Measurements from ENCODE around the gene GPSM3.
"Not testable (repeated sequence)": the region's sequence is repeated elsewhere in the genome, so short reads cannot be mapped to it uniquely, and the experiment has no call there.

Gene GPSM3

DNA sequence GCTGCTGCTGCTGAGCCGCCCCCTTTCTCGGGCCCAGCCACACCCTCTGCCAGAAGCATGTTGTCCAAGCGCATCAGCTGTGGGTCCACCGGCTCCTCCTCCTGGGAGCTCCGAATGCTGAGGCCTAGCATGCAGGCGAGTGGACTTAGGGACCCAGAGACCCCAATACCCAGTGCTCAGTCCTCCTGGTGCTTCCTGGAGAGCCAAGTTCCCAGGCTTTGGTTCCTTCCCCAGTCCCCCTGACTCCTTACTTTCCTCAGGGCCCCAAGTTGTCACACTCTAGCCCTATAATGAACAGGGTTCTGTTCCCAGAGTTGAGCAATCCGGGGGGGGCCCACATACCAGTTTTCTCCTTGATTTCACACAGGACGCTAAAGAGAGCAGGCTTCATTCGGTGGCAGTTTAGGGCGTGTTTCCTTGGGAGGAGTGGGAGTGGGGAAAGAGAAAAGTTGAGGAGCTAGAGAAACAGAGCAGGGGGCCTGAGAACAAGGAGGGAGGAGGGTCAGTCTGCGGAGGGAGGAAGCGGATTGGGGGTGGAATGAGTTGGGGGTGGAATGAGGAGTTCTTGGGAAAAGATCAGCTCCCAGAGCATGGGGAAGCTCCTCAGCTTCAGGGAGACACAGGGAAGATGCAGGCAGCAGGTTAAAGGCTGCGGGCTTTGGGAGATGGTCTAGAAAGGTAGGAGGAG is 3.9 kb downstream of the GPSM3 start:
- Histone ChIP-seq H3K27ac (ENCODE audit: low read depth in 2 of 2, low read length in 2 of 2) (peak overlapping the region; percentile 91 to 95), H3K4me1 (ENCODE audit: control insufficient read depth in 2 of 2, insufficient read depth in 2 of 2, low read length in 2 of 2) (peaks cover 35 to 36% of the 10 kb centered on the region in 2 donors)

DNA sequence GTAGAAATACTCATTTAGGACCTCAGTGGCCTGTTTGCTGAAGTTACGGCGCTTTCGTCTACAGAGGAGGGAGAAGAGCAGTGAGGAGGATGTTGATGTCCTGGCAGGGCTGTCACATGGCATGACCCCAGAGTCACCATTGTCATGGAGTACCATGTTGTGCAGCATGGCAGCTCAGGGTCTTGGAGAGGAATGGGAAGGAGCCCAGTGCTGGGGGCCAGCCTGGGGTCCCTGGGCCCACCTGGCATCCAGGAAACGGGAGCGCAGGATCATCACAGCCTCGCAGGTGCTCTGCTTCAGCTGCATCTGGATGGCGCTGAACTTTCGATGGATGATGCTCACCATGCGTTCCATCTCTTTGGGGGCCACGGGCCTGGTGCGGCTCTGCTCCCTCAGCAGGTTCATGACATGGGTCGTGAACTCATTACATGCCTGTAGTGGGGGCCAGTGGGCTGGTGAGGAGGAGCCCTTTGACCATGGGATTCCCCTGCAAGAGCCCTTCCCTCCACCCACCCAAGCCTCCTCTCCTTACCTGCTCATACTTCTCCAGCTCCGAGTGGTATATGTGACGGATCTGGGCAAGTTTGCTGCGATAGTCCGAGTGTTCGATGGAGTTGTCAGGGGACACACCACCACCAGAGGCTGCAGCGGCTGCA is 4.6 kb downstream of the GPSM3 start:
- peaks cover 12 to 27% of the 10 kb centered on the region in 2 donors for H3K36me3 ChIP-seq (ENCODE audit: control insufficient read depth in 2 of 2, insufficient read depth in 2 of 2, low read length in 2 of 2)
- H3K4me1 ChIP-seq (ENCODE audit: control insufficient read depth in 2 of 2, insufficient read depth in 2 of 2, low read length in 2 of 2), result peaks cover 33% of the 10 kb centered on the region in 2 donors
- not testable (repeated sequence) for H3K9me3 ChIP-seq (ENCODE audit: control insufficient read depth in 2 of 2, low read length in 2 of 2); H3K27me3 ChIP-seq (ENCODE audit: control insufficient read depth in 2 of 2, insufficient read depth in 2 of 2, low read length in 2 of 2); H3K9ac ChIP-seq (ENCODE audit: low read depth in 1 of 2, low read length in 2 of 2); H3K4me3 ChIP-seq (ENCODE audit: low read length in 2 of 2)
- peak overlapping the region in 1 of 2 donors; percentile 95 for H3K27ac ChIP-seq (ENCODE audit: low read depth in 2 of 2, low read length in 2 of 2)

More for the DNA sequence above, 3.9 kb downstream of the GPSM3 start:
- H3K27me3 ChIP-seq (ENCODE audit: control insufficient read depth in 2 of 2, insufficient read depth in 2 of 2, low read length in 2 of 2), result no peaks in the 10 kb centered on the region
- peaks cover 5 to 24% of the 10 kb centered on the region in 2 donors for H3K36me3 ChIP-seq (ENCODE audit: control insufficient read depth in 2 of 2, insufficient read depth in 2 of 2, low read length in 2 of 2)
- peak overlapping the region; percentile 76 to 81 for H3K9ac ChIP-seq (ENCODE audit: low read depth in 1 of 2, low read length in 2 of 2)
- H3K4me3 ChIP-seq (ENCODE audit: low read length in 2 of 2), result peak overlapping the region; percentile 76 to 87
- H3K9me3 ChIP-seq (ENCODE audit: control insufficient read depth in 2 of 2, low read length in 2 of 2), result no peaks in the 10 kb centered on the region

DNA sequence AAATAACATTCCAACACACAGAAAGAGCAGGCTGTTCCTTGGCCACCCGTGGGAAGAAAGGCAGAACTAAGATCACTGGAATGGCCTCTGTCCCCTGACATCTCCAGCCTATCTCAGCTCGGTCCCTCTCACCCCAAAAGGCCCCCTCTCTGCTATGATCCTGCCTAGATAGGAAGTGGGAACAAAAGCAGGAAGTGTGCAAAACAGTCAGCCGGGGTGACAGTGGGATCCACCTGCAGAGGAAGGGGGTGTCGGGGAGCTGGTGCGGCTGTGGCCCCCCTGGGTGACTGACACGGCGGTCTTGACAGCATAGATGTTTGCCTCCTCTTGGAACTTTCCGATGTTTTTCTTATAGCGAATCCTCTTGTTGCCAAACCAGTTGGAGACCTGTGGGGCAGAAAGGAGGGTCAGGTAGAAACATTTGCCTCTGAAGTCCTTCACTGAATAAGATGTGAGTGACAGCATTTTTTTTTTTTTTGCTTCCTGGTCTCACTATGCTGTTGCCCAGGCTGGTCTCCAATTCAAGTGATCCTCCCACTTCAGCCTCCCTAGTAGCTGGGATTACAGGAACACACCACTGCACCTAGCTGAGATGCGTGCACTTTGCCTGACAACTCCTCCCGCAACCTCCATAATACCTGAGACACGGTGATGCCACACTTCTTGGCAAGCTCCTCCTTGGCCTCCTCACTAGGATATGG is 5.3 kb downstream of the GPSM3 start:
- peaks cover 27 to 28% of the 10 kb centered on the region in 2 donors for H3K4me1 ChIP-seq (ENCODE audit: control insufficient read depth in 2 of 2, insufficient read depth in 2 of 2, low read length in 2 of 2)
- no peaks in the 10 kb centered on the region for H3K9me3 ChIP-seq (ENCODE audit: control insufficient read depth in 2 of 2, low read length in 2 of 2)
- H3K36me3 ChIP-seq (ENCODE audit: control insufficient read depth in 2 of 2, insufficient read depth in 2 of 2, low read length in 2 of 2), result peaks cover 12 to 34% of the 10 kb centered on the region in 2 donors
- peak overlapping the region in 1 of 2 donors; percentile 43 for H3K27ac ChIP-seq (ENCODE audit: low read depth in 2 of 2, low read length in 2 of 2)
- H3K27me3 ChIP-seq (ENCODE audit: control insufficient read depth in 2 of 2, insufficient read depth in 2 of 2, low read length in 2 of 2), result no peaks in the 10 kb centered on the region
- H3K9ac ChIP-seq (ENCODE audit: low read depth in 1 of 2, low read length in 2 of 2), result no peak overlapping the region
- no peak overlapping the region for H3K4me3 ChIP-seq (ENCODE audit: low read length in 2 of 2)

DNA sequence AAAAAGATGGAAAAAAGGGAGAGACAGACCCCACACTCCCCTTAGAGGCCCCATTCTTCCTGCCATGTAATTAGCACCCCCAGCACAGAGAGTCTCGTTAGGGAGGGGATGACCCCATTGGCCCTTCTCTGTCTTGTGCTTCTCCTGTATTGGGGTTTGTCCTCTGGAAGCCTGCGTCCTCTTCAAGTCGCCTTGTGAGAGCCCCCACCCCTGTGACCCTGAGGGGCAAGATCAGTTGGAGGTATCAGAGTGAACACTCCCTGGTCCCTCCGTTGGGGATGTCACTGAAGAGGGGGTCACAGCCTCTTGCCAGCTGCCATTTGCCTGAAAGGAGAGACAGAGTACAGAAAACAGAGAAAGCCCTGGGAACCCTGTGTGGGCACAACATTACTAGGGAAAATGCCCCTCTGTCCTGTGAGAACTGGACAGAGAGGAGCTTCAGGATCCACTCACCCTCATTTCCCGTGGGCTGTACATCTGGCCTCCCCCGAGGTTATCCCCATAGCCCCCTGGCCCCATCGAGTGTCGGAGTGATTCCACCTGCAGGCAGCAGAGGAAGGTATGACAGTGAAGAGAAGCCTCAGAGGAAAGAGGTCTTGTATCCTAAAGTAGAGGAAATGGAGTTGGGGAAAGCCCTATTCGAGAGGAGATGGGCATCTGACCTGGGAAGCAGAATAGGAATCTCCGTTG is 6.1 kb downstream of the GPSM3 start:
- Histone ChIP-seq H3K4me1 (ENCODE audit: control insufficient read depth in 2 of 2, insufficient read depth in 2 of 2, low read length in 2 of 2) (peaks cover 23 to 25% of the 10 kb centered on the region in 2 donors), H3K27ac (ENCODE audit: low read depth in 2 of 2, low read length in 2 of 2) (peak overlapping the region; percentile 36 to 43), H3K36me3 (ENCODE audit: control insufficient read depth in 2 of 2, insufficient read depth in 2 of 2, low read length in 2 of 2) (peaks cover 15 to 36% of the 10 kb centered on the region in 2 donors)
- H3K9ac ChIP-seq (ENCODE audit: low read depth in 1 of 2, low read length in 2 of 2); H3K9me3 ChIP-seq (ENCODE audit: control insufficient read depth in 2 of 2, low read length in 2 of 2); H3K27me3 ChIP-seq (ENCODE audit: control insufficient read depth in 2 of 2, insufficient read depth in 2 of 2, low read length in 2 of 2); H3K4me3 ChIP-seq (ENCODE audit: low read length in 2 of 2): not testable (repeated sequence)

DNA sequence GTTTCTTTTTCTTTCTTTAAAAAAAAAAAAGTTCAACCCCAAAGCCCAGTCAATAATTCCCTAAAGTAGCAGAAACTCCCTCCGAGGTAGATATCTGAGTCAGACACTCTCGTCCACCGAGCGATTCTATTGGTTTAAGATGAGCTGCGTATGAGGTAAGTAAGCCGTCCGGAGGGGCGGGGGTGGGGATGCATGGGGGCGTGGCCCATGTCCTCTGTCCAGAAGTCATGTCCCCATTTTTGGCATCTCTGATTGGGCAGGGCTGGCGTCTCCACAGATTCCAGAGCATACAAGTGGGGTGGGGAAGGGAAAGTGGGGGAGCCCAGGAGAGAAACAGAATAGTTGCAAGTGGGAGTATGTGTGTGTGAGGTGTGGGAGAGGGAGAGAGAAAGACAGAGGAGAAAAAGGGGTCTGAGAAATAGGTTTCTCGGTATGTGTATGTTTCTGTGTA is 6.7 kb downstream of the GPSM3 start:
- H3K9me3 ChIP-seq (ENCODE audit: control insufficient read depth in 2 of 2, low read length in 2 of 2); H3K4me3 ChIP-seq (ENCODE audit: low read length in 2 of 2); H3K27me3 ChIP-seq (ENCODE audit: control insufficient read depth in 2 of 2, insufficient read depth in 2 of 2, low read length in 2 of 2); H3K9ac ChIP-seq (ENCODE audit: low read depth in 1 of 2, low read length in 2 of 2): not testable (repeated sequence)
- Histone ChIP-seq H3K4me1 (ENCODE audit: control insufficient read depth in 2 of 2, insufficient read depth in 2 of 2, low read length in 2 of 2) (peaks cover 17 to 23% of the 10 kb centered on the region in 2 donors), H3K27ac (ENCODE audit: low read depth in 2 of 2, low read length in 2 of 2) (peak overlapping the region; percentile 36 to 43), H3K36me3 (ENCODE audit: control insufficient read depth in 2 of 2, insufficient read depth in 2 of 2, low read length in 2 of 2) (peaks cover 19 to 42% of the 10 kb centered on the region in 2 donors)

DNA sequence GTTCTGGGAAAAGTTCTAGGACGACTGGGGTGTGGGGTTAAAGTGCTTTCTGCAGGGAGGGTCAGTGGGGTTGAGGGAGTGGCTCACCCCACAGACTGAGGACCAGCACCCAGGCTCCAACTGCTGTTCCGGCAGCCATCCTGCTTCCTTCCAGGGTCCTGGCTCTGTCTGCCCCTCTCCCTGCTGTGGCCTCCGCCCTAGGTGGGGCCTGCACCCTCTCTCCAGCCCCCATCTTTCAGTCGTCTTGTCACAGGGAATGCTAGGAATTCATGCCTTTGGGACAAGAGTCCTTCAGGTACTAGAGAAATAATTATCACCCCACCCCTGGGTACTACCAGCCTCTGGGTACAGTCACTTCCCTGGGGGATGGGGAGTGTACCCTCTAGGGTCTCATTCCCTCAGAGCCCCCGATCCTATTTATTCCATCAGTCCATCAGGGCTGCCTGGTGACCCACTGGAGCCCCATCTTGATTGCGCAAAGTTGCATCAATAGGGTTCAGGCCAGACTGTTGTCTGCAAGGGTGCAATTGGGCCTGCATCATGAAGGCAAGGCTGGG is 8.3 kb downstream of the GPSM3 start, which contains the start of gene AGER:
AGER (minus strand) TSS at position 170 of the 557 bp plus-strand sequence; CDS start at position 139, 31 bp downstream.
- Histone ChIP-seq H3K27me3 (ENCODE audit: control insufficient read depth in 2 of 2, insufficient read depth in 2 of 2, low read length in 2 of 2) (no peaks in the 10 kb centered on the region), H3K4me3 (ENCODE audit: low read length in 2 of 2) (no peak within 1 kb of the TSS), H3K9ac (ENCODE audit: low read depth in 1 of 2, low read length in 2 of 2) (no peak within 1 kb of the TSS), H3K9me3 (ENCODE audit: control insufficient read depth in 2 of 2, low read length in 2 of 2) (no peaks in the 10 kb centered on the region), H3K4me1 (ENCODE audit: control insufficient read depth in 2 of 2, insufficient read depth in 2 of 2, low read length in 2 of 2) (peaks cover 16 to 25% of the 10 kb centered on the region in 2 donors), H3K27ac (ENCODE audit: low read depth in 2 of 2, low read length in 2 of 2) (peak within 1 kb of the TSS in 1 of 2 donors; percentile 12), H3K36me3 (ENCODE audit: control insufficient read depth in 2 of 2, insufficient read depth in 2 of 2, low read length in 2 of 2) (peaks cover 19 to 46% of the 10 kb centered on the region in 2 donors)

DNA sequence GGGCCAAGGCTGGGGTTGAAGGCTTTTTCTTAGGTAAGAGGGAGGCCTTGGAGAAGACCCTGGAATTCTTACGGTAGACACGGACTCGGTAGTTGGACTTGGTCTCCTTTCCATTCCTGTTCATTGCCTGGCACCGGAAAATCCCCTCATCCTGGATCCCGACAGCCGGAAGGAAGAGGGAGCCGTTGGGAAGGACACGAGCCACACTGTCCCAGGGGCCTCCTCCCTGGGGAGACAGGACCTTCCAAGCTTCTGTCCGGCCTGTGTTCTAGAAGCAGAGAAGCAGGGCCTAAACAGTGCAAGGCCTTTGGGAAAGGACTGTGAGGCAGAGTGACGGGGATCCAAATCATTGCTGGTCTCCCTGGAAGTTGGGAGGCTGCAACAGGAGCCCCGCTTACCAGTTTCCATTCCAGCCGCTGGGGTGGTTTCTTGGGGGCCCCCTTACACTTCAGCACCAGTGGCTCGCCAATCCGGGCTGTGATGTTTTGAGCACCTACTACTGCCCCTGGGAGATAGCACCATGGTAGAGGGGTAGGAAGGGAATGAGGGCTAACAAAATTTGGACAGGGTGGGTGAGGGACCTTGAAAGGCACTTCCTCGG is 8.9 kb downstream of the GPSM3 start:
- Histone ChIP-seq H3K4me3 (ENCODE audit: low read length in 2 of 2) (no peak overlapping the region), H3K4me1 (ENCODE audit: control insufficient read depth in 2 of 2, insufficient read depth in 2 of 2, low read length in 2 of 2) (peaks cover 16 to 24% of the 10 kb centered on the region in 2 donors), H3K9me3 (ENCODE audit: control insufficient read depth in 2 of 2, low read length in 2 of 2) (no peaks in the 10 kb centered on the region), H3K27ac (ENCODE audit: low read depth in 2 of 2, low read length in 2 of 2) (no peak overlapping the region), H3K9ac (ENCODE audit: low read depth in 1 of 2, low read length in 2 of 2) (no peak overlapping the region), H3K27me3 (ENCODE audit: control insufficient read depth in 2 of 2, insufficient read depth in 2 of 2, low read length in 2 of 2) (no peaks in the 10 kb centered on the region), H3K36me3 (ENCODE audit: control insufficient read depth in 2 of 2, insufficient read depth in 2 of 2, low read length in 2 of 2) (peaks cover 19 to 46% of the 10 kb centered on the region in 2 donors)

DNA sequence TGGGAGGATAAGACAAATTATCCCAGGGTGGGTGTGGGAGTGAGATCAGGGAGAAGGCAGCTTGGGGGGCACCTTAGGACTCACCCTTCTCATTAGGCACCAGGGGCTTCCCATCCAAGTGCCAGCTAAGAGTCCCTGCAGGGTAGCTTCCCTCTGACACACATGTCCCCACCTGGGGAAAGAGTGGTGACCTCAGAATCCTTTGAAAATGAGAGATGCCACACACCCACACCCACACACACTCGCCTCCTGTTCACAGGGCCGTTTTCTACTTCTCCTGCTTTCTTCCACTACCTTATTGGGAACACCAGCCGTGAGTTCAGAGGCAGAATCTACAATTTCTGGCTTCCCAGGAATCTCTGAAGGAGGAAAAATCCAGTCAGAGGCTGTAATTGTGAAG is 9.4 kb downstream of the GPSM3 start:
- Histone ChIP-seq H3K27me3 (ENCODE audit: control insufficient read depth in 2 of 2, insufficient read depth in 2 of 2, low read length in 2 of 2) (no peaks in the 10 kb centered on the region), H3K27ac (ENCODE audit: low read depth in 2 of 2, low read length in 2 of 2) (no peak overlapping the region), H3K9me3 (ENCODE audit: control insufficient read depth in 2 of 2, low read length in 2 of 2) (no peaks in the 10 kb centered on the region), H3K4me3 (ENCODE audit: low read length in 2 of 2) (no peak overlapping the region), H3K9ac (ENCODE audit: low read depth in 1 of 2, low read length in 2 of 2) (no peak overlapping the region), H3K4me1 (ENCODE audit: control insufficient read depth in 2 of 2, insufficient read depth in 2 of 2, low read length in 2 of 2) (peaks cover 15 to 22% of the 10 kb centered on the region in 2 donors), H3K36me3 (ENCODE audit: control insufficient read depth in 2 of 2, insufficient read depth in 2 of 2, low read length in 2 of 2) (peaks cover 19 to 46% of the 10 kb centered on the region in 2 donors)

DNA sequence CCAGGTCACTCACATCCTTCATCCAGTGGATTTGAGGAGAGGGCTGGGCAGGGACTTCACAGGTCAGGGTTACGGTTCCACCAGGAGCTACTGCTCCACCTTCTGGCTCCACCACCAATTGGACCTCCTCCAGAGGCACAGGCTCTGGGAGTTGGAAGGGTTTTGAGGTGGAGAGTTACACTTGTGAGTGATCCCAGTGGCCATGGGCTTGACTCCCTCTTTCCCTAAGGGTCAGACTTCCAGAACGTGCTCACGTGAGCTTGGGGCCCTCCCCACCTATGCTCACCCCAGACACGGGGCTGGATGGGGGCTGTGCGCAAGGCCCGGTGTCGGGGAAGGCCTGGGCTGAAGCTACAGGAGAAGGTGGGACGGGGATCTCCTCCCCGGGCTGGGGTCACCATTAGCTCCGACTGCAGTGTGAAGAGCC is 9.9 kb downstream of the GPSM3 start:
- no peak overlapping the region for H3K27ac ChIP-seq (ENCODE audit: low read depth in 2 of 2, low read length in 2 of 2)
- peaks cover 19 to 43% of the 10 kb centered on the region in 2 donors for H3K36me3 ChIP-seq (ENCODE audit: control insufficient read depth in 2 of 2, insufficient read depth in 2 of 2, low read length in 2 of 2)
- H3K27me3 ChIP-seq (ENCODE audit: control insufficient read depth in 2 of 2, insufficient read depth in 2 of 2, low read length in 2 of 2), result no peaks in the 10 kb centered on the region
- no peak overlapping the region for H3K9ac ChIP-seq (ENCODE audit: low read depth in 1 of 2, low read length in 2 of 2)
- no peaks in the 10 kb centered on the region for H3K9me3 ChIP-seq (ENCODE audit: control insufficient read depth in 2 of 2, low read length in 2 of 2)
- H3K4me3 ChIP-seq (ENCODE audit: low read length in 2 of 2), result no peak overlapping the region
- H3K4me1 ChIP-seq (ENCODE audit: control insufficient read depth in 2 of 2, insufficient read depth in 2 of 2, low read length in 2 of 2), result peaks cover 14 to 22% of the 10 kb centered on the region in 2 donors
